Measurements from ENCODE around the gene ZC3H4. TPM values are rescaled to one million over a fixed set of nuclear protein-coding genes. Genes with fewer than 3 reads are reported as not detected.

Gene ZC3H4
- total and polyA plus RNA-seq, 9 of the 15 experiments (the other 6 are each of a cell fraction or from before 2014, with no cell fraction given): 2.2 to 75.6 (median 18.3) TPM

- TF ChIP-seq ZNF324 (CRISPR knock-in tag; IDR thresholded peaks at IDR 0.05) (no peak), TCF7 (IDR thresholded peaks at IDR 0.05; ENCODE audit: borderline replicate concordance) (0 out of 2 replicates have a peak, but pooled peaks have one; percentile 9), YY1 (IDR thresholded peaks at IDR 0.05; ENCODE audit: borderline replicate concordance in 1 of 3, control insufficient read depth in 1 of 3, extremely low read depth in 1 of 3, insufficient read depth in 3 of 3, insufficient read length in 1 of 3, insufficient replicate concordance in 2 of 3, low read depth in 1 of 3, low read length in 2 of 3) (peak; percentile 10 to 81 (median 53)), HDAC3 (IDR thresholded peaks at IDR 0.05; ENCODE audit: borderline replicate concordance, partially characterized antibody) (no peak), TBP (optimal IDR thresholded peaks at IDR 0.05; ENCODE audit: low read depth, low read length) (peak; percentile 38), SMARCB1 (IDR thresholded peaks at IDR 0.05; ENCODE audit: insufficient read length, low read depth) (no peak), ATF6 (CRISPR knock-in tag; IDR thresholded peaks at IDR 0.05) (no peak), ZNF583 (CRISPR knock-in tag; IDR thresholded peaks at IDR 0.05) (no peak), XRCC3 (IDR thresholded peaks at IDR 0.05) (no peak), CXXC5 (CRISPR knock-in tag; IDR thresholded peaks at IDR 0.05) (peak; percentile 73; the same call in 1 of the 2 replicates), SPI1 (IDR thresholded peaks at IDR 0.05; ENCODE audit: borderline replicate concordance, low read depth, low read length) (no peak), RAD21 (CRISPR knock-in tag; conservative IDR thresholded peaks at IDR 0.05 in 1 of 2, IDR thresholded peaks at IDR 0.05 in 1 of 2) (peak; percentile 48 to 65), JUND (IDR thresholded peaks at IDR 0.05; ENCODE audit: borderline replicate concordance, low read depth, low read length) (peak; percentile 24; the same call in 1 of the 2 replicates), JUND (tag; IDR thresholded peaks at IDR 0.05; ENCODE audit: borderline replicate concordance, low read depth, low read length) (no peak; the same call in 2 of the 3 replicates), ZNF212 (CRISPR knock-in tag; IDR thresholded peaks at IDR 0.05) (no peak), DPF2 (IDR thresholded peaks at IDR 0.05) (peak; percentile 65; the same call in 1 of the 2 replicates), KDM5B (IDR thresholded peaks at IDR 0.05; ENCODE audit: insufficient replicate concordance, low read depth, low read length) (peak; percentile 22), ZBED1 (IDR thresholded peaks at IDR 0.05) (no peak), PHB (CRISPR knock-in tag; IDR thresholded peaks at IDR 0.05) (0 out of 2 replicates have a peak, but pooled peaks have one; percentile 67), ARID1B (IDR thresholded peaks at IDR 0.05) (no peak)
- TF ChIP-seq, protein P1, sequence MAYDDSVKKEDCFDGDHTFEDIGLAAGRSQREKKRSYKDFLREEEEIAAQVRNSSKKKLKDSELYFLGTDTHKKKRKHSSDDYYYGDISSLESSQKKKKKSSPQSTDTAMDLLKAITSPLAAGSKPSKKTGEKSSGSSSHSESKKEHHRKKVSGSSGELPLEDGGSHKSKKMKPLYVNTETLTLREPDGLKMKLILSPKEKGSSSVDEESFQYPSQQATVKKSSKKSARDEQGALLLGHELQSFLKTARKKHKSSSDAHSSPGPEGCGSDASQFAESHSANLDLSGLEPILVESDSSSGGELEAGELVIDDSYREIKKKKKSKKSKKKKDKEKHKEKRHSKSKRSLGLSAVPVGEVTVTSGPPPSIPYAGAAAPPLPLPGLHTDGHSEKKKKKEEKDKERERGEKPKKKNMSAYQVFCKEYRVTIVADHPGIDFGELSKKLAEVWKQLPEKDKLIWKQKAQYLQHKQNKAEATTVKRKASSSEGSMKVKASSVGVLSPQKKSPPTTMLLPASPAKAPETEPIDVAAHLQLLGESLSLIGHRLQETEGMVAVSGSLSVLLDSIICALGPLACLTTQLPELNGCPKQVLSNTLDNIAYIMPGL (CRISPR knock-in tag; IDR thresholded peaks at IDR 0.05): no peak
- TF ChIP-seq, protein P2, sequence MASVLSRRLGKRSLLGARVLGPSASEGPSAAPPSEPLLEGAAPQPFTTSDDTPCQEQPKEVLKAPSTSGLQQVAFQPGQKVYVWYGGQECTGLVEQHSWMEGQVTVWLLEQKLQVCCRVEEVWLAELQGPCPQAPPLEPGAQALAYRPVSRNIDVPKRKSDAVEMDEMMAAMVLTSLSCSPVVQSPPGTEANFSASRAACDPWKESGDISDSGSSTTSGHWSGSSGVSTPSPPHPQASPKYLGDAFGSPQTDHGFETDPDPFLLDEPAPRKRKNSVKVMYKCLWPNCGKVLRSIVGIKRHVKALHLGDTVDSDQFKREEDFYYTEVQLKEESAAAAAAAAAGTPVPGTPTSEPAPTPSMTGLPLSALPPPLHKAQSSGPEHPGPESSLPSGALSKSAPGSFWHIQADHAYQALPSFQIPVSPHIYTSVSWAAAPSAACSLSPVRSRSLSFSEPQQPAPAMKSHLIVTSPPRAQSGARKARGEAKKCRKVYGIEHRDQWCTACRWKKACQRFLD (CRISPR knock-in tag; IDR thresholded peaks at IDR 0.05): no peak
Observed at GRCh38 chr19:47035127-47036096, 78.2 kb downstream of the ZC3H4 start (continued).
